ENCODE data around the gene TOX2. TPM values are rescaled to one million over a fixed set of nuclear protein-coding genes. Genes with fewer than 3 reads are reported as not detected.

TOX2 gene
- total and polyA plus RNA-seq, 4 donors = 1.2 to 15.4 (median 9.0) TPM

DNA sequence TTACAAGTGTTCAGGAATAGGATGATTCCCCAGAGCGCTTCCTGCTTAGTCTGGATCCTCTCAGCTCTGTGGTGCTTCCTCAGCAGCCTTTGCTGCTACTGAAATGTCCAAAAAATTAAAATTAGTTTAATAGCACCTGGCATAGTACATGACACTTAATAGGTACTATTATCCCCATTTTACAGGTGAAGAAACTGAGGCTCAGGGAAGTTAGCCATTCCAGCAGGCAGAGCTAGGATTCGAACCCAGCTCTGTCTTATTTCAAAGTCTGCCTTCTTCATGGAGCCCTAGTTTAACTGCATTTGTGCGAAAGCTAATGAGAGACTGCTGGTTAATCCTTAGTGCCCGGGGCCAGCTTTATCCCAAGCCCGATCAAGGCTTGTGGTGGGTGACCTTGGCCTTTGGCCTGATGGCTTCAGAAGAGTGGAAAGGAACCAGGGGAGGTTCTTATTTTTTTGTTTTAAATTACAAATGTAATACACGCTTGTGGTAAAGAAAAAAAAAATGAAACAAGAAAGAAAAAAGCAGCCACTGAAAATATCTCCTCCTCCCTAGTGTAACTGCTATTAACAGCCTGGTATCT lies 30.1 kb downstream of the TOX2 start:
- H3K27ac ChIP-seq (ENCODE audit: low read depth, low read length) = no peak overlapping the region
- no peaks in the 10 kb centered on the region for H3K36me3 ChIP-seq (ENCODE audit: control insufficient read depth, insufficient read depth, low read length)
- no peaks in the 10 kb centered on the region for H3K9me3 ChIP-seq (ENCODE audit: control insufficient read depth, insufficient read depth, low read length)
- H3K27me3 ChIP-seq (ENCODE audit: control insufficient read depth, insufficient read depth, low read length) = no peaks in the 10 kb centered on the region
- no peak overlapping the region for H3K4me3 ChIP-seq (ENCODE audit: low read depth, low read length)
- no peak for DNase-seq (ENCODE audit: low read depth in 4 of 6, low spot score in 6 of 6)
- H3K4me1 ChIP-seq (ENCODE audit: control insufficient read depth, insufficient read depth, low read length) = peaks cover 24% of the 10 kb centered on the region
- 100% methylated on average over 2 of the region's 6 CpGs for WGBS (ENCODE audit: insufficient coverage)

DNA sequence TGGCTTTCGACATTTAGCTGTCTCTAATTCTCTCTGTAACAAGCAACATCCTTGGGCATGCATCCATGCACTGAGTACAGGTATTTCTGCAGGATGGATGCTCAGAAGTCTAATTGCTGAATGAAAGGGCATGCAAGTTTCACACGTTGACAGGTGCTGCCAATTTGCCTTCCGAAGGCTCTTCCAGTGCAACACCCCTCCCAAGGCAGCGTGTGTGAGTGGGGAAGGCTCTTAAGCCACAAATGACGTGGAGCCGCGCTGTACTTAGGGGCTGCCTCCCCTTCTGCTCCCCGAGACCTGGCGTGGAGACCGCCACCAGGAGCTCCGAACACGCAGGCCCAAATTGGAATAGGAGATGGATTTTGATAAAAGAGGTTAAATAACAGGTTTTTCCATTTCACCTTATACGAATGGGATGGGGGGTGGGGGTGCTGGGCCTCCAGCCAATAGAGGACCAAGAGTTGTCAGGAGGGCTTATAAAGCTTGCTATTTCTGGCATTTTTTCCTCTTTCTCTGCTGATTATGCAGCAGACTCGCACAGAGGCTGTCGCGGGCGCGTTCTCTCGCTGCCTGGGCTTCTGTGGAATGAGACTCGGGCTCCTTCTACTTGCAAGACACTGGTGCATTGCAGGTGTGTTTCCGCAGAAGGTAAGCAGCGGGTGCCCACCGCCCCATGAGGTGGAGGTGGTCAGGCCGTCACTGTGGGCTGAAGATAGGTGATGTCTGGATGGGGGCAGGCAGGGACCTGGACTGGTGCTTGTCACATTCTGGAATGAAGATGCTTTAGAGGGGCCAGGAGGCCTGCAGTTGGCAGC lies 30.9 kb downstream of the TOX2 start:
- peaks cover 26% of the 10 kb centered on the region for H3K4me1 ChIP-seq (ENCODE audit: control insufficient read depth, insufficient read depth, low read length)
- no peaks in the 10 kb centered on the region for H3K27me3 ChIP-seq (ENCODE audit: control insufficient read depth, insufficient read depth, low read length)
- H3K36me3 ChIP-seq (ENCODE audit: control insufficient read depth, insufficient read depth, low read length) = no peaks in the 10 kb centered on the region
- H3K4me3 ChIP-seq (ENCODE audit: low read depth, low read length) = no peak overlapping the region
- H3K27ac ChIP-seq (ENCODE audit: low read depth, low read length) = no peak overlapping the region
- H3K9me3 ChIP-seq (ENCODE audit: control insufficient read depth, insufficient read depth, low read length) = no peaks in the 10 kb centered on the region
- WGBS (ENCODE audit: insufficient coverage) = 78% methylated on average over 15 of the region's 24 CpGs
- peak in 1 of 6 donors; percentile 66 for DNase-seq (ENCODE audit: low read depth in 4 of 6, low spot score in 6 of 6)

DNA sequence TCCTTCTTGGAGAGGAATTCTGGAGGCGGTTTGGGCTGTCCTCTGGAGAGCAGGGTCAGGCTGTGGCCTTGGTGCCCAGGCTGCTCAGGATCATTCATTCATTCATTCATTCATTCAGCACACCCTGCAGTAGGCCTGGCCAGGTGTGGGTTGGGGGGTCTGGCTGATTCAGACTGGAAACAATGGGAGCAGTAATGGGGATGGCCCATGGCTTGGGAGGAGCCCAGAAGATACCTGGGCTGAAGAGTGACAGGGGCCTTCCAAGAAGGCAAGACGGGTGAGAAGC lies 31.5 kb downstream of the TOX2 start:
- no peaks in the 10 kb centered on the region for H3K36me3 ChIP-seq (ENCODE audit: control insufficient read depth, insufficient read depth, low read length)
- no peak overlapping the region for H3K4me3 ChIP-seq (ENCODE audit: low read depth, low read length)
- H3K27ac ChIP-seq (ENCODE audit: low read depth, low read length) = no peak overlapping the region
- H3K27me3 ChIP-seq (ENCODE audit: control insufficient read depth, insufficient read depth, low read length) = no peaks in the 10 kb centered on the region
- 100% methylated on average over 1 of the region's 2 CpGs for WGBS (ENCODE audit: insufficient coverage)
- peaks cover 25% of the 10 kb centered on the region for H3K4me1 ChIP-seq (ENCODE audit: control insufficient read depth, insufficient read depth, low read length)
- DNase-seq (ENCODE audit: low read depth in 4 of 6, low spot score in 6 of 6) = no peak
- no peaks in the 10 kb centered on the region for H3K9me3 ChIP-seq (ENCODE audit: control insufficient read depth, insufficient read depth, low read length)

DNA sequence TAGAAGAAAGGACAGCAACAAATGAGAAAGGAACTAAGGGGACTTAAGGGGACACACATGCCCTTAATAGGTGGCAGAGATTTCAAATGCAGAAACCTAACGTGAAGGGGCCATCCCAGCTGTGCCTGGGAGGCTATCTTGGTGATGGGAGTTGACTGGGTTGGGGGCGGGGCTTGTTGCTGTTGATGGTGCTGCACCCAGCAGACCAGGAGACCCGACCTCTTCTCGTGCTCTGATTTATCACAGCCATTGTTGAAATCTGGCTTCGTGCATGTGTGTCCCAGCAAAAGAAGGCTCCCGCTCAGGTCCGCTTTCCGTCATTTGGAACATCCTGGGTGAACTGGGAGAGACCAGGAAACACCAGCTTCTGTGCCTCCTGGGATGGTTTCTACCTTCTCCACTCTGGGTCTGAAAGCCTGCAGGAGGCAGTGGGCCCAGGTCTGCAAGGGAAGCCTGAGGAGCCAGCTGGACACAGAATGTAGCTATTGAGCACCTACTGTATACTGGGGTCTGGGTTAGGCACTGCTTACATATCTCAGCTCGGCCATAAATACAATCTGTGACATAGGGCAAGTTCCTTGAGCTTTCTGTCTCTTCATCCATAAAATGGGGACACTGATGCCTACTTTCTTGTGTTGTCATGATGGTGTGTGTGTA lies 32.1 kb downstream of the TOX2 start:
- no peak overlapping the region for H3K27ac ChIP-seq (ENCODE audit: low read depth, low read length)
- H3K4me1 ChIP-seq (ENCODE audit: control insufficient read depth, insufficient read depth, low read length) = peaks cover 25% of the 10 kb centered on the region
- H3K4me3 ChIP-seq (ENCODE audit: low read depth, low read length) = no peak overlapping the region
- 76% methylated on average over 8 of the region's 9 CpGs for WGBS (ENCODE audit: insufficient coverage)
- H3K27me3 ChIP-seq (ENCODE audit: control insufficient read depth, insufficient read depth, low read length) = no peaks in the 10 kb centered on the region
- H3K9me3 ChIP-seq (ENCODE audit: control insufficient read depth, insufficient read depth, low read length) = no peaks in the 10 kb centered on the region
- H3K36me3 ChIP-seq (ENCODE audit: control insufficient read depth, insufficient read depth, low read length) = no peaks in the 10 kb centered on the region
- DNase-seq (ENCODE audit: low read depth in 4 of 6, low spot score in 6 of 6) = no peak

DNA sequence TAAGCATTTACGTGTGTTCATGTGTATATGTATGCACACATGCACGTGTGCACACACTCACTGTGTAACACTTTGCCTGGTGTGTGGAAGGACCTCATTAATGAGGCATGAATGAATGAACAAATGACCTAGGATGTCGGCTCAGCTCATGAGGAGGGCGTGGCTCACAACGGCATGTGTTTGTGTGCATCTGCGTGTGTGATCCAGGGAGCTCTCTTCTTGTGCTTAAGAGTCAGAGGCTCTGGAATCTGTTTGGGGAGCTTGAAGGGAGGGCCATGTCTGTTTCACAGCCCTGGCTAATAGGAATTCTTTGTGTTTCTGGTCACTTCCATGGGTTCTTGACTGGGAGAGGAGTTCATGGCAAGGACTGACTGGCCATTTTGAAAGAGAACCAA lies 32.7 kb downstream of the TOX2 start:
- no peak overlapping the region for H3K4me3 ChIP-seq (ENCODE audit: low read depth, low read length)
- no peaks in the 10 kb centered on the region for H3K9me3 ChIP-seq (ENCODE audit: control insufficient read depth, insufficient read depth, low read length)
- peaks cover 25% of the 10 kb centered on the region for H3K4me1 ChIP-seq (ENCODE audit: control insufficient read depth, insufficient read depth, low read length)
- 83% methylated on average over 6 of the region's 6 CpGs for WGBS (ENCODE audit: insufficient coverage)
- no peak for DNase-seq (ENCODE audit: low read depth in 4 of 6, low spot score in 6 of 6)
- no peaks in the 10 kb centered on the region for H3K36me3 ChIP-seq (ENCODE audit: control insufficient read depth, insufficient read depth, low read length)
- H3K27me3 ChIP-seq (ENCODE audit: control insufficient read depth, insufficient read depth, low read length) = no peaks in the 10 kb centered on the region
- no peak overlapping the region for H3K27ac ChIP-seq (ENCODE audit: low read depth, low read length)

DNA sequence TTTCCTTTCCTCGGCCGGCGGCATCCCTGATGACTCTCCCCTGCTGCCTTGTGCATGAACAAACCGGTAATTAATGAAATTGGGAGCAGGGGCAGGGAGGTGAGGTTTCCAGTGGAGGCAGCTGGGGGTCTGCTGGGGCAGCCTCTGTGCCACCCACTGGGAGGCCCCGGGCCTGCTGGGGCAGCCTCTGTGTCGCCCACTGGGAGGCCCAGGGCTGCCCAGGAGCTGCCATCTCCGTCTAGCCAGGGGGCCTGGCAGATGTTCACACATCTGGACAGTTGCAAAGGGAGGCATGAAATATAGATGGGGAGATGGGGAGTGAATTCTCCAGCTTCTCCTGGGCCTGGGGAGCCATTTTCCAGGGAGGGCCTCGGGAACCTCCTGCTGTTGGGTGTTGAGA lies 33.8 kb downstream of the TOX2 start:
- H3K4me1 ChIP-seq (ENCODE audit: control insufficient read depth, insufficient read depth, low read length) = peaks cover 25% of the 10 kb centered on the region
- DNase-seq (ENCODE audit: low read depth in 4 of 6, low spot score in 6 of 6) = peak in 1 of 6 donors; percentile 41
- H3K27ac ChIP-seq (ENCODE audit: low read depth, low read length) = no peak overlapping the region
- H3K4me3 ChIP-seq (ENCODE audit: low read depth, low read length) = no peak overlapping the region
- no peaks in the 10 kb centered on the region for H3K27me3 ChIP-seq (ENCODE audit: control insufficient read depth, insufficient read depth, low read length)
- H3K36me3 ChIP-seq (ENCODE audit: control insufficient read depth, insufficient read depth, low read length) = no peaks in the 10 kb centered on the region
- H3K9me3 ChIP-seq (ENCODE audit: control insufficient read depth, insufficient read depth, low read length) = no peaks in the 10 kb centered on the region
- WGBS (ENCODE audit: insufficient coverage) = 68% methylated on average over 8 of the region's 8 CpGs

- DNase-seq (ENCODE audit: low read depth in 4 of 6, low spot score in 6 of 6) = no peak
- Histone ChIP-seq H3K36me3 (ENCODE audit: control insufficient read depth, insufficient read depth, low read length) (no peaks in the 10 kb centered on the region), H3K4me1 (ENCODE audit: control insufficient read depth, insufficient read depth, low read length) (peaks cover 25% of the 10 kb centered on the region), H3K27me3 (ENCODE audit: control insufficient read depth, insufficient read depth, low read length) (no peaks in the 10 kb centered on the region), H3K9me3 (ENCODE audit: control insufficient read depth, insufficient read depth, low read length) (no peaks in the 10 kb centered on the region), H3K4me3 (ENCODE audit: low read depth, low read length) (no peak overlapping the region), H3K27ac (ENCODE audit: low read depth, low read length) (no peak overlapping the region)
- 96% methylated on average over 3 of the region's 6 CpGs for WGBS (ENCODE audit: insufficient coverage)
Measured at GRCh38 chr20:43949248-43949647, 34.6 kb downstream of the TOX2 start.

GRCh38 chr20:43949741-43950618 lies 35.3 kb downstream of the TOX2 start:
- DNase-seq (ENCODE audit: low read depth in 4 of 6, low spot score in 6 of 6) = no peak

DNA sequence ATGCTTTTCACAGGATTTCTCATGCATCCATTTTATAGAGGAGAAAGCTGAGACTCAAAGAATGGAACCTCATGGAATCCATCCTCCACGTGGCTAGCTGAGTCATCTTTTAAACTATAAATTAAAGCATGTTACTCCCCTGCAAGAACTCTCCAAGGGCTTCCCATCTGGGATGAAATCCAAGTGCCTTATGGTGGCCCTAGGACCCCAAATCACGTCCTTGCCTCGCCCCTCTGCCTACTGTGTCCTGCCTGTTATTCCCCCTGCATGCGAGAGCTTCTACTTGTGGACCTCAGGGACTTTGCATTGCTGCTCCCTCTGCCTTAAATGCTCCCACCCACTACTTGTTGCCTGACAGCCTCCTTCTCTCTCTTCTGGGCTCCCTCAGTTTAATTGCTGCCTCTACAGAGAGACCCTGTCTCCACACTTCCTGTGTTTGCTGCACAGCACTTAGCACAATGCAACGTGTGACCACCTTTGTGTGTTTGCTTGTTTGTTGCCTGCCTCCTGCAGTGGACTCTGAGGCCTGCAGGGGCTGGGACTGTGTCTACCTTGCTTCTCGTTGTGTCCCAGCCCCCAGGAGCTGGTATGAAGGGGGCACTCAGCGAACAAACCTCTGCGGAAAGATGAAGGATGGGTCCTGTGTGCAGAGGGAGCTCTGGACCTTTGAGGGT lies 39.4 kb downstream of the TOX2 start:
- Histone ChIP-seq H3K36me3 (ENCODE audit: control insufficient read depth, insufficient read depth, low read length) (no peaks in the 10 kb centered on the region), H3K4me1 (ENCODE audit: control insufficient read depth, insufficient read depth, low read length) (peaks cover 24% of the 10 kb centered on the region), H3K27me3 (ENCODE audit: control insufficient read depth, insufficient read depth, low read length) (peaks cover 3% of the 10 kb centered on the region), H3K4me3 (ENCODE audit: low read depth, low read length) (no peak overlapping the region), H3K27ac (ENCODE audit: low read depth, low read length) (no peak overlapping the region), H3K9me3 (ENCODE audit: control insufficient read depth, insufficient read depth, low read length) (no peaks in the 10 kb centered on the region)
- no peak for DNase-seq (ENCODE audit: low read depth in 4 of 6, low spot score in 6 of 6)
- WGBS (ENCODE audit: insufficient coverage) = 83% methylated on average over 8 of the region's 8 CpGs

More at GRCh38 chr20:43949741-43950618, 35.3 kb downstream of the TOX2 start:
- Histone ChIP-seq H3K27ac (ENCODE audit: low read depth, low read length) (no peak overlapping the region), H3K4me3 (ENCODE audit: low read depth, low read length) (no peak overlapping the region), H3K36me3 (ENCODE audit: control insufficient read depth, insufficient read depth, low read length) (no peaks in the 10 kb centered on the region), H3K4me1 (ENCODE audit: control insufficient read depth, insufficient read depth, low read length) (peaks cover 31% of the 10 kb centered on the region), H3K27me3 (ENCODE audit: control insufficient read depth, insufficient read depth, low read length) (no peaks in the 10 kb centered on the region), H3K9me3 (ENCODE audit: control insufficient read depth, insufficient read depth, low read length) (no peaks in the 10 kb centered on the region)
- 69% methylated on average over 16 of the region's 18 CpGs for WGBS (ENCODE audit: insufficient coverage)
